Testis (tissue), 2 donors: ENCODE results near the gene EIF4A2.

Experiments used
- POLR2A ChIP-seq: fragments of 450-650 bp; IDR thresholded peaks from one replicate; pipeline ENCODE4 v1.6.1; 2017; ENCODE audit warnings: antibody characterized with exemption, mild to moderate bottlenecking, moderate library complexity
- TF ChIP-seq, protein P1 (sequence below), 3 experiments: fragments of 450-650 bp in 2 of 3; fragments of 200-600 bp in 1 of 3; sonication (generic) in 1 of 3; IDR thresholded peaks; one replicate each; pipeline ENCODE4 v1.5.1; 2016 to 2019; ENCODE audit warnings: antibody characterized with exemption in 3 of 3, mild to moderate bottlenecking in 2 of 3, moderate library complexity in 1 of 3

DNA sequence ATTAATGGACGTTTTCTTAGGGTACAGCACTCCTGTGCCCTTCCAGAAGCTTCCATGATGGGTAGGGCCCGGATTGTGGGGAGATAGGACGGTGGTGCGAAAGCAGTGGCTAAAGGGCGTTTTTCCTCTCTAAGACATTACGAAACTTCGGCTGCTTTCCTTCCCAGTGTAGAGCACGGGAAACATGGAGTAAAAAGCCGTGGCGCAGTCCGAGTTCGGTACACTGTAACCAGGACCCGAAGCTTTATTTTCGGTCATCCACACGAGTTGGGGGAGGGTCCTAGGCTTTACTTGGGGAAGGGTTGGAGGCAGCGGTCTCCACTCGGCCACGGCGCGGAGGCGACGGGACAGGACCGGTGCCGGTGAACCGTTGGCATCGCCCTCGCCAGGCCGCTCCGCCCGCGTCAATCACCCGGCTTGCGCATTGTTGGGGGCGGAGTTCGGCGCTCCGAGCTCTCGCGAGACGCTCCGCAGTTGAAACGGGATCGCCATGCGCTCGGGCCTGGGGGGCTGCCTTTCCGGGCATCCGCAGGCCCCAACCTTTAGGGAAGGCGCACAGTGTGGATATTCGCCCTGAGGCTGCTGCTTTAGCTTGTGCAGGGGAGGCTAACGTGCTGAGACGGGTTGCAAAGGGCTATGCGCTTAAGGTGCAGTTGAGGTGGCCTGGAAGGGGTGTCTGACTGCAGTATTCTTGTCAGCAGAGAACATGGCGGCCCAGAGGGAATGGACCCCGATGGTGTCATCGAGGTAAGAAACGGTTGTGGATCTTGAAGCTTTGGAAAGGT, 546 bp downstream of the EIF4A2 start:
- TF ChIP-seq, protein P1, sequence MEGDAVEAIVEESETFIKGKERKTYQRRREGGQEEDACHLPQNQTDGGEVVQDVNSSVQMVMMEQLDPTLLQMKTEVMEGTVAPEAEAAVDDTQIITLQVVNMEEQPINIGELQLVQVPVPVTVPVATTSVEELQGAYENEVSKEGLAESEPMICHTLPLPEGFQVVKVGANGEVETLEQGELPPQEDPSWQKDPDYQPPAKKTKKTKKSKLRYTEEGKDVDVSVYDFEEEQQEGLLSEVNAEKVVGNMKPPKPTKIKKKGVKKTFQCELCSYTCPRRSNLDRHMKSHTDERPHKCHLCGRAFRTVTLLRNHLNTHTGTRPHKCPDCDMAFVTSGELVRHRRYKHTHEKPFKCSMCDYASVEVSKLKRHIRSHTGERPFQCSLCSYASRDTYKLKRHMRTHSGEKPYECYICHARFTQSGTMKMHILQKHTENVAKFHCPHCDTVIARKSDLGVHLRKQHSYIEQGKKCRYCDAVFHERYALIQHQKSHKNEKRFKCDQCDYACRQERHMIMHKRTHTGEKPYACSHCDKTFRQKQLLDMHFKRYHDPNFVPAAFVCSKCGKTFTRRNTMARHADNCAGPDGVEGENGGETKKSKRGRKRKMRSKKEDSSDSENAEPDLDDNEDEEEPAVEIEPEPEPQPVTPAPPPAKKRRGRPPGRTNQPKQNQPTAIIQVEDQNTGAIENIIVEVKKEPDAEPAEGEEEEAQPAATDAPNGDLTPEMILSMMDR (IDR thresholded peaks at IDR 0.05): no peak
- peak; percentile 84 for TF ChIP-seq POLR2A
